GM13977 (cell line): Measurements from ENCODE around the gene MCU.
"Not testable (repeated sequence)": the region's sequence is repeated elsewhere in the genome, so short reads cannot be mapped to it uniquely, and the experiment has no call there.

Experiments
- DNase-seq: peaks from one replicate; pipeline ENCODE4 v3.0.0; 2012; ENCODE audit warnings: low spot score
- in situ Hi-C: fragments of 300-500 bp; cut with MboI; formaldehyde crosslinking; loops from one replicate; pipeline ENCODE4 v1.12.0; 2022; ENCODE audit warnings: low sequenced_read_pairs, low pct_unique_long_range_greater_than_20kb, mixed read lengths, inconsistent platforms; ENCODE audit not compliant: unreplicated experiment
- TF ChIP-seq, protein P1 (sequence below): IDR thresholded peaks from 2 replicates; pipeline ENCODE4 v1.5.1; 2012; ENCODE audit warnings: mild to moderate bottlenecking, control low read depth; ENCODE audit not compliant: insufficient read depth; ENCODE audit errors: extremely low read depth, missing control alignments

Gene MCU

DNA sequence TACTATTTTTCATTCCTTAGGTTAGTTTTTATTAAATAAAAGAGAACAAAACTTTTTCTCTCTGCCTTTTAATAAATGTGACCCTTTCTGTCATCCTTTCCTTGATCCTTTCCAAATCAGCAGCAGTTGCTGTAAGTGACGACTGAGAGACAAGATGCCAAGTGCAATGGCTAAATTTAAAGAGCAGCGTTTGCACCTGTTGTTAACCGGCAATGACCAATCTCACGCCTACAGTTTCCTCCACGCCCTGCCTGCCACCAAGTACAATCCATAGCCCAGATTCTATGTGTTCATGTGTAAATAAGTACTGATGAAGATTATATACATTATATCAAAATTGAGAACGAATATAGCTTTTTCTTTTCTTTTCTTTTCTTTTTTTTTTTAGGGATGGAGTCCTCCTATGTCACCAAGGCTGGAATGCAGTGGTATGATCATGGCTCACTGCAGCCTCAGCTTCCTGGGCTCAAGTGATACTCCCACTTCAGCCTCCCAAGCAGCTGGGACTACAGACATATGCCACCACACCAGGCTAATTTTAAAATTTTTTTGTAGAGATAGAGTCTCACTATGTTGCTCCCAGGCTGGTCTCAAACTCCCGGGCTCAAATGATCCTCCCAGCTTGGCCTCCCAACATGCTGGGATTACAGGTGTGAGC lies 6.5 kb upstream of the MCU start:
- TF ChIP-seq, protein P1, sequence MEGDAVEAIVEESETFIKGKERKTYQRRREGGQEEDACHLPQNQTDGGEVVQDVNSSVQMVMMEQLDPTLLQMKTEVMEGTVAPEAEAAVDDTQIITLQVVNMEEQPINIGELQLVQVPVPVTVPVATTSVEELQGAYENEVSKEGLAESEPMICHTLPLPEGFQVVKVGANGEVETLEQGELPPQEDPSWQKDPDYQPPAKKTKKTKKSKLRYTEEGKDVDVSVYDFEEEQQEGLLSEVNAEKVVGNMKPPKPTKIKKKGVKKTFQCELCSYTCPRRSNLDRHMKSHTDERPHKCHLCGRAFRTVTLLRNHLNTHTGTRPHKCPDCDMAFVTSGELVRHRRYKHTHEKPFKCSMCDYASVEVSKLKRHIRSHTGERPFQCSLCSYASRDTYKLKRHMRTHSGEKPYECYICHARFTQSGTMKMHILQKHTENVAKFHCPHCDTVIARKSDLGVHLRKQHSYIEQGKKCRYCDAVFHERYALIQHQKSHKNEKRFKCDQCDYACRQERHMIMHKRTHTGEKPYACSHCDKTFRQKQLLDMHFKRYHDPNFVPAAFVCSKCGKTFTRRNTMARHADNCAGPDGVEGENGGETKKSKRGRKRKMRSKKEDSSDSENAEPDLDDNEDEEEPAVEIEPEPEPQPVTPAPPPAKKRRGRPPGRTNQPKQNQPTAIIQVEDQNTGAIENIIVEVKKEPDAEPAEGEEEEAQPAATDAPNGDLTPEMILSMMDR = no peak
- DNase-seq = peak; percentile 36
- in situ Hi-C loops = no loop called here

DNA sequence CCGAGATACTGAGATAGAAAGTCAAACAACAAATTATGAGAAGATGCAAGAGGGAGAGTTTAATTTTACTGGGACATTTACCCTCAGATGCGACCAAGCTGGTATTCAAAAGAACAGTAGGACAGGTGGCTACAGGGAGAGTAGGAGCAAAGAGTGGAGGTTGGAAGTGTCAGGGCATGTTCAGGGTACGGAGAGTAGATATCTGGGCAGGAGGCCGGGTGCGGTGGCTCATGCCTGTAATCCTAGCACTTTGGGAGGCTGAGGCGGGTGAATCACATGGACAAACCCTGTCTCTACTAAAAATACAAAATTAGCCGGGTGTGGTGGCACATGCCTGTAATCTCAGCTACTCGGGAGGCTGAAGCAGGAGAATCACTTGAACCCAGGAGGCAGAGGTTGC lies 5.5 kb upstream of the MCU start:
- in situ Hi-C loops, DNase-seq: not testable (repeated sequence)

DNA sequence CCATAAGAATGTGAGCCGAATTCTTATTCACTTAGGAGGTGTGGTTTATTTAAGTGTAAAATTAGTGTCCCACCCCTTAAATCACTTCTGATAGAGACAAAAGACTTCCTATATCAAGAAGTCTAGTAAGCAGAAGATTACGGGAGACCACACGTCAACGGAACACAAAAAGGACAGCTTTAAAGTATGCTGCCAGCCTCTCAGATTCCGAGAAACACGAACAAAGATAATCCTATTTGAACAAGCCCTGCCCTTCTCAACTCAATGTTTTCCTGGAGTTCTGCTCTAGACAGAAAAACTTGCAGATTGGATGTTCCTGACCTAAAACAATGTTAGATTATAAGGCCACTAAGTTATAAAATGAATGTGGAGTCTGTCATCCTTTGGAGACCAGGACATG lies 4.9 kb upstream of the MCU start:
- in situ Hi-C loops = no loop called here
- no peak for DNase-seq

DNA sequence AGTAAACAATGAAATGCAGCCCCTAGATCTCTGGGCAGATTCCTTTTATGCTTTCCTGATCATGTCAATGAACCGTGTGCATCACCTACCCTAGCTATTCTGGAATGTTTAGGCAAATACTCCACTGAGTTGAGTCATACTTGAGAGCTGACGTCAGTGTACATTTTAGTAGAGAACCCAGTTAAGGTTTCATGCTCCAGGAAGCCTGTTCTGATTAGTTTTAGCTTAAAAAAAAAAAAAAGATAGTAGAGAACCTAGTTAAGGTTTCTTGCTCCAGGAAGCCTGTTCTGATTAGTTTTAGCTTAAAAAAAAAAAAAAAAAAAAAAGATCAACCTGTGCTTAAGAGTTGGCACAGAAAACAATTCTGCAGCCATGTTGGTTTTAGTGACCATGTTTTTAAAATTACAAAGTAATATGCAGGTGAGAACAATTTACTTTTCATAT lies 3.7 kb upstream of the MCU start:
- TF ChIP-seq, protein P1 = no peak
- no peak for DNase-seq
- in situ Hi-C loops = no loop called here

More for the DNA sequence above, 4.9 kb upstream of the MCU start:
- TF ChIP-seq, protein P1 = no peak

DNA sequence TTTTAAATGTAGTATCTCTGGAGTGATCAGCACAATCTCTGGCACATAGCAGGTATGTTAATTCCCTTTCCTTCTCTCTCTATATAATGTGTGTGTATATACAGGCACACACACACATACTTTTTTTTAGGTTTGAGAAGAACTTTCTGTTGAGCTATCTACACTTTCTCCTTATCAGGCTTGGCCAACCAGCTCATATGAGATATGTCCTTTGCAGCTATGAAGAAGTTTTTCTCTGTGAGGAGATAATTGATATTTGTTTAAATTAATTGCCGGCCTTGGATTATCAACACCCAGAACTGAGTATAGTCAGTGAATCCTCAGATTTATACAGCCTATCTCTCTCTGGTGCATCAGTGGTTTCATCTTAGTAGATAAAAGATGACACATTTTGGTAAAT lies 2.3 kb upstream of the MCU start:
- in situ Hi-C loops = no loop called here
- no peak for DNase-seq
- TF ChIP-seq, protein P1 = no peak

DNA sequence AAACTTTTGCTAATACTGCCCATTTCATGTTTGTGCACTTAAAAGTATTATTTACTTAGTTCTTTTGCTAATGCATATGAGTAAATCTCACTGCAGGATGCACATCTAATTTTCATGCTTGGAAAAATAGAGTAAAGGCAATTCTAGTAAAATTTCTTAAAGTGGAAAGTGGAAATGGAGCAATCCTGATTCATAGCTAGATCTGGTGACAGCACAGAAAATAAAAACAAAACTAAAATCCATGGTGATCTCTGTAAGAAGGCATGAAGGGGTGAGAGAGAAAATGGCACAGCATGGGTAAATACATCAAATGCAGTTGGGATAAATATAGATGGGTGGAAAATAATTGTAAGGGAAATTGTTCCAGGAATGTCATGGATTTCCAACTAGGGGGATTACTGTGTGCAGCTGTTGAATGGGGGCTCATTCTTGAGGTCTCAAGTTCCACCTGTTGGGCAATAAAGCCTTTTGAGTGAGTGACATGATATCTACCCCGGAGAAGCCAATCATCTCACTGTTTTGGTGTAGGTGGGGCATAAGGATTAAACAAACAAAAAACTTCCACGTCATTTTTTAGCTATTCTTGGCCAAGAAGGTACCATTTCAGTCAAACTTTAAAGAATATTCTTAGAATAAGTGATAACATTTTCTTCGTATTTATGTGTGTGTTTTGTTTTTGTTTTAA lies 1.7 kb upstream of the MCU start:
- TF ChIP-seq, protein P1 = no peak
- in situ Hi-C loops = no loop called here
- no peak for DNase-seq

DNA sequence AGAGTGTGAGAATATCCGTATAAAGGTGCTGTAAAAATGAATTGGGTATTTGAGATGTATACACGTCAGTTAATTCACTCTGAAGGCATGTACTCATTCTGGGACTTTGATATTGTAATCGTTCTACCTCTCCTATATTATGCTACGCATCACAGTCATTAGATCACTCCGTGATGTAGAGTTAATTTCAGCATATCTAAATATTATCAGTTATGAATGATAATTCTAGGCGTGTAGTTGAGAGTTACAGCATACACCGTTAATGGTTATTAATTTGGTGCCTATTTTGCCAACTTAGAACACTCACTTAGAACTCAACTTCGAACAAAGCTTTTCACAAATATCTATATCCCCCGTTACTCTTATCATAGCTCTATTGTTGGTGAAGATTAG lies 477 bp upstream of the MCU start:
- TF ChIP-seq, protein P1 = no peak
- no peak for DNase-seq
- in situ Hi-C loops = no loop called here
